ENCODE data around the gene PRDX5. TPM values are rescaled to one million over a fixed set of nuclear protein-coding genes. Genes with fewer than 3 reads are reported as not detected.

PRDX5 gene
- total and polyA plus RNA-seq, 4 donors: 165 to 777 (median 374) TPM

DNA sequence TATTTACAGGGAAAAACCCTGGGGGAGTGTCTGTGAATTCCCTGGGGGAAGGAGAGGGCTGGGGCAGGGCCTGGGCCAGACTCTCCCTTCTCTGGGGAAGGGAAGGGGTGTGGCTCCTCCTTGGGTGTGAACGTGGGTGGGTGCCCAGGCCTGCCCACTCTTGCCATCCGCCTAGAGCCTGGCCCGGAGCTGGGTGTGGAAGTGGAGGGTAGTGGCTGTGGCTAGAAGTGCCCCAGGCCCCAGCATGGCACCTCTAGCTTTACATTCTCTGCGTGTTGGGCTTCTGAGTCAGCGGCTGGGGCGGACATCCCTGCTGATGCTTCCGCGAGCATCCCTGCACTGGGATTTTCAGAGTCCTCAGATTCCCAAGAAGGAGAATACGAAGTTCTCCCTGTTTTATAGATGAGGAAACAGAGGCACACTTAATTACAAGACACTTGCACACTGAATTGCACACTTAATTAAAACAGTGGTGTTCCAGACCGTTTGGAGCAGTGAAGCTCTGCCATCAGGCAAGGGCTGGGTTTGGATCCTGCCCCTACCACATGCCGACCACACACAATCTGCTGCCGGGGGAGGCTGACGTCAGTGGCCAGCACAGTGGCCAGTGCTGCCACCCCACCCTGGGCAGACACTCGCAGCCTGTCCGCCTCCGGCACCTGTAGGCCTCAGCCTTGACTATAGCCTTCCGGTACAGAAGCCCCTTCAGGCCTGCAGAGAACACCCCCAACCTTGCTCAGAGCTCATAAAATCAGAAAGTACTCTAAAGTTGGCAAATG, 41.1 kb upstream of the PRDX5 start:
- H3K9me3 ChIP-seq (ENCODE audit: control insufficient read depth in 4 of 4, insufficient read depth in 3 of 4, low read length in 3 of 4): no peaks in the 10 kb centered on the region
- 79 to 85% methylated on average over 17 of the region's 17 CpGs for WGBS, 2 donors
- ATAC-seq (ENCODE audit: insufficient read depth, low FRiP score): no peak
- H3K27me3 ChIP-seq (ENCODE audit: control insufficient read depth in 3 of 3, insufficient read depth in 3 of 3, low read length in 2 of 3): no peaks in the 10 kb centered on the region
- H3K9ac ChIP-seq (ENCODE audit: insufficient read depth in 1 of 2, low read length in 2 of 2): no peak overlapping the region
- no peak overlapping the region for H3K4me3 ChIP-seq
- H3K4me1 ChIP-seq (ENCODE audit: control insufficient read depth in 5 of 5, insufficient read depth in 5 of 5, low read length in 5 of 5): peaks cover 0 to 7% (median 0%) of the 10 kb centered on the region in 5 donors
- peaks cover 0 to 17% (median 11%) of the 10 kb centered on the region in 4 donors for H3K36me3 ChIP-seq (ENCODE audit: control insufficient read depth in 4 of 4, insufficient read depth in 4 of 4, low read length in 4 of 4)
- H3K27ac ChIP-seq (ENCODE audit: low read depth in 1 of 2, low read length in 1 of 2): no peak overlapping the region
- TF ChIP-seq, protein P1, sequence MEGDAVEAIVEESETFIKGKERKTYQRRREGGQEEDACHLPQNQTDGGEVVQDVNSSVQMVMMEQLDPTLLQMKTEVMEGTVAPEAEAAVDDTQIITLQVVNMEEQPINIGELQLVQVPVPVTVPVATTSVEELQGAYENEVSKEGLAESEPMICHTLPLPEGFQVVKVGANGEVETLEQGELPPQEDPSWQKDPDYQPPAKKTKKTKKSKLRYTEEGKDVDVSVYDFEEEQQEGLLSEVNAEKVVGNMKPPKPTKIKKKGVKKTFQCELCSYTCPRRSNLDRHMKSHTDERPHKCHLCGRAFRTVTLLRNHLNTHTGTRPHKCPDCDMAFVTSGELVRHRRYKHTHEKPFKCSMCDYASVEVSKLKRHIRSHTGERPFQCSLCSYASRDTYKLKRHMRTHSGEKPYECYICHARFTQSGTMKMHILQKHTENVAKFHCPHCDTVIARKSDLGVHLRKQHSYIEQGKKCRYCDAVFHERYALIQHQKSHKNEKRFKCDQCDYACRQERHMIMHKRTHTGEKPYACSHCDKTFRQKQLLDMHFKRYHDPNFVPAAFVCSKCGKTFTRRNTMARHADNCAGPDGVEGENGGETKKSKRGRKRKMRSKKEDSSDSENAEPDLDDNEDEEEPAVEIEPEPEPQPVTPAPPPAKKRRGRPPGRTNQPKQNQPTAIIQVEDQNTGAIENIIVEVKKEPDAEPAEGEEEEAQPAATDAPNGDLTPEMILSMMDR (IDR thresholded peaks at IDR 0.05; ENCODE audit: control extremely low read depth, extremely low read depth): no peak
- no peak for DNase-seq

DNA sequence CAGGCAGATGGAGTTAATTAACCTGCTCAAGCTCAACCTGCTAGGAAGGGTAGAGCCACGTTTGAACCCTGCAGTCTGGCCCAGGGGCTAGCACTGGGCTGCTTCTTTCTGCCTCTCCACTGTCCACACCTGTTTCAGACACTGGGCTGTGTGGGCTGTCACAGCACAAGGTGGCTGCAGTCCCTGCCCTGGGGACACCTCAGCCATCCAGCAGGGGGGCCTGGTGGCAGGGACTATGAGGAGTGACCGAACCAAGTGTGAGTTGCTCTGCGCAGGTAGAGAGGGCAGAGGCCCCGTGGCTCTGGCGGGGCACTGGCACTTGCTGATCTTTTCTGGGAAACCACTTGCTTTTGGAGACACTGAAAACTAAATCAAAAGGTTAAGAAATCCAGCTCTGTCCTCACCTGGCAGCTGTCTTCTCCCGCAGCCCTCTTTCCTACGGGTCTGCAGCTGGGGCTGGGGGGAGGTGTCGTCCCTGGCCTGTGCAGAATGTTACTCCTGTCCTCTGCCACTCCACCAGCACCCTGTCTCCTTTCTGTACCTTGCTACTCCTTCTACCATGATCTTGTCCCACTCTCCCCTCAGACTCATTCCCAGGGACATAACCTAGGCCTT, 39.2 kb upstream of the PRDX5 start:
- Histone ChIP-seq H3K4me3 (no peak overlapping the region), H3K4me1 (ENCODE audit: control insufficient read depth in 5 of 5, insufficient read depth in 5 of 5, low read length in 5 of 5) (peaks cover 0 to 5% (median 0%) of the 10 kb centered on the region in 5 donors), H3K27me3 (ENCODE audit: control insufficient read depth in 3 of 3, insufficient read depth in 3 of 3, low read length in 2 of 3) (no peaks in the 10 kb centered on the region), H3K36me3 (ENCODE audit: control insufficient read depth in 4 of 4, insufficient read depth in 4 of 4, low read length in 4 of 4) (peaks cover 0 to 19% (median 10%) of the 10 kb centered on the region in 4 donors), H3K9me3 (ENCODE audit: control insufficient read depth in 4 of 4, insufficient read depth in 3 of 4, low read length in 3 of 4) (no peaks in the 10 kb centered on the region), H3K9ac (ENCODE audit: insufficient read depth in 1 of 2, low read length in 2 of 2) (no peak overlapping the region), H3K27ac (ENCODE audit: low read depth in 1 of 2, low read length in 1 of 2) (peak overlapping the region in 1 of 2 donors; percentile 6)
- DNase-seq (no peak), ATAC-seq (ENCODE audit: insufficient read depth, low FRiP score) (no peak)
- WGBS, 2 donors: 87 to 93% methylated on average over 8 of the region's 8 CpGs
- TF ChIP-seq, protein P1 (IDR thresholded peaks at IDR 0.05; ENCODE audit: control extremely low read depth, extremely low read depth): no peak

DNA sequence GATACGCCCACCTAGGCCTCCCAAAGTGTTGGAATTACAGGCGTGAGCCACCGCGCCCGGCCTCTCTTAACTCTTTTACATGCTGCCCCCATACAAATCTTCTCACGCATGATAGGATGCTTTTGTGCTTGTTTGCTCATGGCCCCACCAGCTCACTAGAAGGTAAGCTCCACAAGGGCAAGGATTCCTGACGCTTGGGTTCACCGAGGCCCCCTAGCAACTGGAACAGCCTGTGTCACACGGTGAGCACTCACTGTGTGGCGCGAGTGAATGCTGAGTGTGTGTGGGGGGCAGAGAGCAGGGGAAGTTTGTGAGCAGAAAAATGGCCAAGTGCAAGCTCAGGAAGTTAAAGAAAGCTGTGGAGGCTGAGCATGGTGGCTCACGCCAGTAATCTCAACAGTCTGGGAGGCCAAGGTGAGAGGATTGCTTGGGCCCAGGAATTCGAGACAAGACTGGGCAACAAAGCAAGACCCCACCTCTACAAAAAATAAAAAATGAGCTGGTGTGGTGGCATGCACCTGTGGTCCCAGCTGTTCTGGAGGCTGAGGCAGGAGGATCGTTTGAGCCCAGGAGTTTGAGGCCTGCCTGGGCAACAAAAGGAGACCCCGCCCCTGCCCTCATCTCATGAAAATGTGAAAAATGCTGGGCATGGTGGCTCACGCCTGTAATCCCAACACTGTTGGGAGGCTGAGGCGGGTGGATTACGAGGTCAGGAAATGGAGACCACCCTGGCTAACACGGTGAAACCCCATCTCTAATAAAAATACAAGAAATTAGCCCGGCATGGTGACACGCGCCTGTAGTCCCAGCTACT, 35.8 kb upstream of the PRDX5 start:
- ATAC-seq (ENCODE audit: insufficient read depth, low FRiP score) (no peak), DNase-seq (no peak)
- no peak overlapping the region for H3K9ac ChIP-seq (ENCODE audit: insufficient read depth in 1 of 2, low read length in 2 of 2)
- H3K4me3 ChIP-seq: no peak overlapping the region
- TF ChIP-seq, protein P1 (IDR thresholded peaks at IDR 0.05; ENCODE audit: control extremely low read depth, extremely low read depth): no peak
- H3K27me3 ChIP-seq (ENCODE audit: control insufficient read depth in 3 of 3, insufficient read depth in 3 of 3, low read length in 2 of 3): no peaks in the 10 kb centered on the region
- 95 to 96% methylated on average over 22 of the region's 22 CpGs for WGBS, 2 donors
- no peak overlapping the region for H3K27ac ChIP-seq (ENCODE audit: low read depth in 1 of 2, low read length in 1 of 2)
- H3K9me3 ChIP-seq (ENCODE audit: control insufficient read depth in 4 of 4, insufficient read depth in 3 of 4, low read length in 3 of 4): no peaks in the 10 kb centered on the region
- H3K4me1 ChIP-seq (ENCODE audit: control insufficient read depth in 5 of 5, insufficient read depth in 5 of 5, low read length in 5 of 5): peaks cover 0 to 20% (median 0%) of the 10 kb centered on the region in 5 donors
- H3K36me3 ChIP-seq (ENCODE audit: control insufficient read depth in 4 of 4, insufficient read depth in 4 of 4, low read length in 4 of 4): peaks cover 0 to 11% (median 5%) of the 10 kb centered on the region in 4 donors
